Measurements from ENCODE around the gene KLF12. TPM values are rescaled to one million over a fixed set of nuclear protein-coding genes. Genes with fewer than 3 reads are reported as not detected.

KLF12 gene
- total RNA-seq, 1 donor: 43.4 TPM

DNA sequence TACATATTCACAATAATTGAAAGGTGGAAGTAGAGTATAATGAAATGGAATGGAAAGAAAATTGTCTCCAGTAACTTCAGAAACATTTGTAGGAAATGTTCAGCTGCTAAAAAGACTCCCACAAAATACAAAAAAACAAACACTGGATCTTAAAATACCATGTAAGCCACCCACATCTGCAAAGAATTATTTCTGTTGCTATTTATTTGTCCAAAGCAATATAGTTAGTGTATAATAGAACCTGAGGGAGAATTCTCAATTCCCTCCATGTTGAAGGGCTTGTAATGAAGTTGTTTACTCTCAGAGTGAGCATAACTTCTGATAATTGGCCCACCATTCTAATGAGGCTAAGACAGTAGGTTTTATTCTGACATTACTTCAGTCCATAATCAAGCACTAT lies 37.4 kb upstream of the KLF12 start:
- no peak for DNase-seq (ENCODE audit: insufficient read length, low spot score, missing footprints)
- Histone ChIP-seq H3K4me3 (ENCODE audit: insufficient read depth, low read length) (no peak overlapping the region), H2AFZ (ENCODE audit: low read length) (no peak overlapping the region), H3K27ac (ENCODE audit: low read depth, low read length) (no peak overlapping the region), H3K9me3 (ENCODE audit: low read depth, low read length) (no peaks in the 10 kb centered on the region), H4K20me1 (ENCODE audit: insufficient read depth, low read length) (no peaks in the 10 kb centered on the region), H3K4me2 (ENCODE audit: insufficient read depth, low read length) (no peak overlapping the region), H3K27me3 (ENCODE audit: insufficient read depth, low read length) (no peaks in the 10 kb centered on the region), H3K36me3 (ENCODE audit: insufficient read depth, low read length) (no peaks in the 10 kb centered on the region), H3K4me1 (ENCODE audit: insufficient read depth, low read length) (peaks cover 6% of the 10 kb centered on the region), H3K79me2 (ENCODE audit: insufficient read depth, low read length) (no peaks in the 10 kb centered on the region)
- TF ChIP-seq, protein P1, sequence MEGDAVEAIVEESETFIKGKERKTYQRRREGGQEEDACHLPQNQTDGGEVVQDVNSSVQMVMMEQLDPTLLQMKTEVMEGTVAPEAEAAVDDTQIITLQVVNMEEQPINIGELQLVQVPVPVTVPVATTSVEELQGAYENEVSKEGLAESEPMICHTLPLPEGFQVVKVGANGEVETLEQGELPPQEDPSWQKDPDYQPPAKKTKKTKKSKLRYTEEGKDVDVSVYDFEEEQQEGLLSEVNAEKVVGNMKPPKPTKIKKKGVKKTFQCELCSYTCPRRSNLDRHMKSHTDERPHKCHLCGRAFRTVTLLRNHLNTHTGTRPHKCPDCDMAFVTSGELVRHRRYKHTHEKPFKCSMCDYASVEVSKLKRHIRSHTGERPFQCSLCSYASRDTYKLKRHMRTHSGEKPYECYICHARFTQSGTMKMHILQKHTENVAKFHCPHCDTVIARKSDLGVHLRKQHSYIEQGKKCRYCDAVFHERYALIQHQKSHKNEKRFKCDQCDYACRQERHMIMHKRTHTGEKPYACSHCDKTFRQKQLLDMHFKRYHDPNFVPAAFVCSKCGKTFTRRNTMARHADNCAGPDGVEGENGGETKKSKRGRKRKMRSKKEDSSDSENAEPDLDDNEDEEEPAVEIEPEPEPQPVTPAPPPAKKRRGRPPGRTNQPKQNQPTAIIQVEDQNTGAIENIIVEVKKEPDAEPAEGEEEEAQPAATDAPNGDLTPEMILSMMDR (IDR thresholded peaks at IDR 0.05; ENCODE audit: extremely low read depth, low read depth, low read length): no peak

DNA sequence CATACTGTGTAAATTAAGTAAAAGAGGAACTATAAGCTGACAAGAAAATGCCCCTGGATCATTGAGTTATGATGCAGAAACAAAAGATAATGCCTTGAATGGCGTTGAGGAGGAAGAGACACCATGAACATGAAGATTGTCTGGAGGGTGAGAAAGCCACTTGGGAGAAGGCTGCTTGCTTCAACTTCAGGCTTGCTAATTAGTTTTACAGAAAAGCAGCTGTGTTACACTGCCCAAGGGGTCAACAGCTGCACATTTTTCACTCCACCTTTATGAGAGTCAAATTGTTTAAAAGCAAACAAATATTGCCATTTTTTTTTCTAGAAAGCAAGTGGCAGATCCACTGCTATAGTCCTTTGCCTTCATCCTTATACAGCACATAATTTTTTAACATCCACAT lies 35.5 kb upstream of the KLF12 start:
- no peak overlapping the region for H3K4me2 ChIP-seq (ENCODE audit: insufficient read depth, low read length)
- no peak overlapping the region for H3K4me3 ChIP-seq (ENCODE audit: insufficient read depth, low read length)
- no peak for DNase-seq (ENCODE audit: insufficient read length, low spot score, missing footprints)
- H2AFZ ChIP-seq (ENCODE audit: low read length): peak overlapping the region; percentile 30
- no peaks in the 10 kb centered on the region for H3K36me3 ChIP-seq (ENCODE audit: insufficient read depth, low read length)
- H3K9me3 ChIP-seq (ENCODE audit: low read depth, low read length): no peaks in the 10 kb centered on the region
- peaks cover 6% of the 10 kb centered on the region for H3K4me1 ChIP-seq (ENCODE audit: insufficient read depth, low read length)
- no peaks in the 10 kb centered on the region for H3K79me2 ChIP-seq (ENCODE audit: insufficient read depth, low read length)
- TF ChIP-seq, protein P1 (IDR thresholded peaks at IDR 0.05; ENCODE audit: extremely low read depth, low read depth, low read length): no peak
- H4K20me1 ChIP-seq (ENCODE audit: insufficient read depth, low read length): no peaks in the 10 kb centered on the region
- H3K27me3 ChIP-seq (ENCODE audit: insufficient read depth, low read length): no peaks in the 10 kb centered on the region
- no peak overlapping the region for H3K27ac ChIP-seq (ENCODE audit: low read depth, low read length)

DNA sequence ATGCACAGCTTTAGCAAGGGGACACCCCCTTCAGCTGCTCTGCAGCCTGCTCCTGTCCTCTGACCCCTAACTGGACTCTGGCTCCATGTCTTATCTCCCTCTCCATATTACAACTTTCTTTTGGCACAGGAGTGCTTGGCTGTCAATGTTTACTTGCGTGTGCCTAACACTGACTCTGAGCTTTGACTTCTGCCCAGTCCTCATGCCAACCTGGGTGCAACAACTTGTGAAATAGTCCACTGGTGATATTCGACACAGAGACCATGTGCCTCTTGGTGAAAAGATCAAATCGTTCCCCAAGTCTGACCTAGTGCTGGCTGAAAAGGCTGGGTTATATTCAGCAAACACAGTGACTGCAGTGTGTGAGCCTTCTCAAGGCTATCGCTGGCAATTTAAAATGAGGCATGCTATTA lies 34.1 kb upstream of the KLF12 start:
- H3K27ac ChIP-seq (ENCODE audit: low read depth, low read length): no peak overlapping the region
- H3K27me3 ChIP-seq (ENCODE audit: insufficient read depth, low read length): no peaks in the 10 kb centered on the region
- no peak for DNase-seq (ENCODE audit: insufficient read length, low spot score, missing footprints)
- H4K20me1 ChIP-seq (ENCODE audit: insufficient read depth, low read length): no peaks in the 10 kb centered on the region
- H3K9me3 ChIP-seq (ENCODE audit: low read depth, low read length): no peaks in the 10 kb centered on the region
- peaks cover 6% of the 10 kb centered on the region for H3K4me1 ChIP-seq (ENCODE audit: insufficient read depth, low read length)
- H3K79me2 ChIP-seq (ENCODE audit: insufficient read depth, low read length): no peaks in the 10 kb centered on the region
- no peaks in the 10 kb centered on the region for H3K36me3 ChIP-seq (ENCODE audit: insufficient read depth, low read length)
- peak overlapping the region; percentile 9 for H3K4me2 ChIP-seq (ENCODE audit: insufficient read depth, low read length)
- no peak overlapping the region for H3K4me3 ChIP-seq (ENCODE audit: insufficient read depth, low read length)
- TF ChIP-seq, protein P1 (IDR thresholded peaks at IDR 0.05; ENCODE audit: extremely low read depth, low read depth, low read length): no peak
- H2AFZ ChIP-seq (ENCODE audit: low read length): peak overlapping the region; percentile 71

DNA sequence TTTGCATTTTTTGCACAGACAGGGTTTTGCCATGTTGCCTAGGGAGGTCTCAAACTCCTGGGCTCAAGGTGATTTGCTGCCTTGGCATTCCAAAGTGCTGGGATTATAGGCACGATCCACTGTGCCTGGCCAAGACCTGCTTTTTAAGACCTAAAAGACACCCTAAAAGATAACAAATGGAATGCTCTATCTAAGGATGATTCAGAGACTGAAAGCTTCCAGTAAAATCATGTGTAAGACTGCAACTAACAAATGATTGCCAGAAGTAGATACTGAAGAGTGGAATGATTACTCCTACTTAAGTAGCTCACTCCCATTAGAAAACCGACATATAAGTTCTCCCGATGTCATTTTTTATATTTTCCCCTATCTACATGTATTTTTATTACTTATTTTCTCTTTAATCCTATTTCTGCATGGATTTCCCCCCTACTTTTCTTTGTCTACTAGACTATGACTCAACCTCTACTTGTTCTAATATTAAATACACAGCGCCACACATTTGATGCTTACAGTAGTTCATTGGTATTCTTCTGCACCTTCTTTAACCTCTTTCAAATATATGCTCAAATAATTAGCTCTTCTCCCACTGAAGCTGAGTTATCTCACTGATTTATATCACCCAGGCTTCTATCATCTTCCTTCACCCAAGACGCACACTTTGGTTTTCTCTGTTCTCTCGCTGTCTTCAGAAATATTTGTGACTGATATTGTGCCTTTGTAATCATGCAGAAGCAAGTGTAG lies 32.2 kb upstream of the KLF12 start:
- no peak overlapping the region for H3K4me2 ChIP-seq (ENCODE audit: insufficient read depth, low read length)
- no peaks in the 10 kb centered on the region for H4K20me1 ChIP-seq (ENCODE audit: insufficient read depth, low read length)
- no peaks in the 10 kb centered on the region for H3K79me2 ChIP-seq (ENCODE audit: insufficient read depth, low read length)
- no peaks in the 10 kb centered on the region for H3K36me3 ChIP-seq (ENCODE audit: insufficient read depth, low read length)
- H3K9me3 ChIP-seq (ENCODE audit: low read depth, low read length): no peaks in the 10 kb centered on the region
- H3K27ac ChIP-seq (ENCODE audit: low read depth, low read length): no peak overlapping the region
- no peak overlapping the region for H3K4me3 ChIP-seq (ENCODE audit: insufficient read depth, low read length)
- no peaks in the 10 kb centered on the region for H3K27me3 ChIP-seq (ENCODE audit: insufficient read depth, low read length)
- DNase-seq (ENCODE audit: insufficient read length, low spot score, missing footprints): peak; percentile 63
- H2AFZ ChIP-seq (ENCODE audit: low read length): no peak overlapping the region
- TF ChIP-seq, protein P1 (IDR thresholded peaks at IDR 0.05; ENCODE audit: extremely low read depth, low read depth, low read length): no peak
- H3K4me1 ChIP-seq (ENCODE audit: insufficient read depth, low read length): peaks cover 6% of the 10 kb centered on the region
